Stimulated activated CD8-positive, alpha-beta memory T cell treated with anti-CD3 and anti-CD28 coated beads, Interleukin-12 subunit alpha, Interleukin-12 subunit beta, amount 100 ng/mL, for 1 hour (primary cell): Measurements from ENCODE around the gene OTUD3.
"Not testable (repeated sequence)": the region's sequence is repeated elsewhere in the genome, so short reads cannot be mapped to it uniquely, and the experiment has no call there.

ENCODE experiments used
- DNase-seq: peaks from one replicate; pipeline ENCODE4 v3.0.0-alpha.2; 2020; ENCODE audit warnings: low read depth

The OTUD3 gene

DNA sequence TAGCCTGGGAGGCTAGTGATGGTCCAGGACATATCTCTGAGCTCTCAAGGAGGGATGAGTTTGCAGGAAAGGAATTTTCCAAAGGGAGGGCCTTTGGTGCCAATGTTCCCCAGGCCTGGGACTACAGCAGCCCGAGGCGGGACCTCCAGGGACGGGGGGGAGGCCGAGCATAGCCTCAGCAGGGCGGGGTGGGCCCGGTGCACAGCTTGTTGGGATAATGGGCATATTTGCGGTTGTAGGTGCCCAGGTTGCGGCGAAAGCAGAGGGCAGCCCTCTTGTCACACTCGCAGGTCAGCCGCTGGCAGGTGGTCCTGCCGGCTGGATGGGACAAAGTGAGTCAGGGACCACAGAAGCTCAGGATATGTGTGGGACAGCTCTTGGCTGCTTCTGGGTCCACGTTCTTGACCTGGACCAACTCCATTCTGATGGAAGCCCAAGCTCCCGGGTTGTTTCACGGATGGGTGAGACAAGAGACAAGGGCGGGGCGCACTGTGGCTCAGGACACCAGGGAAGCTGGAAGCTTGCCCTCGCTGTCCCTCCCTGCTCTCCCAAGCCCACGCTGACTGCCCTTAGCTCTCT, 38.0 kb downstream of the OTUD3 start:
- DNase-seq: no peak

DNA sequence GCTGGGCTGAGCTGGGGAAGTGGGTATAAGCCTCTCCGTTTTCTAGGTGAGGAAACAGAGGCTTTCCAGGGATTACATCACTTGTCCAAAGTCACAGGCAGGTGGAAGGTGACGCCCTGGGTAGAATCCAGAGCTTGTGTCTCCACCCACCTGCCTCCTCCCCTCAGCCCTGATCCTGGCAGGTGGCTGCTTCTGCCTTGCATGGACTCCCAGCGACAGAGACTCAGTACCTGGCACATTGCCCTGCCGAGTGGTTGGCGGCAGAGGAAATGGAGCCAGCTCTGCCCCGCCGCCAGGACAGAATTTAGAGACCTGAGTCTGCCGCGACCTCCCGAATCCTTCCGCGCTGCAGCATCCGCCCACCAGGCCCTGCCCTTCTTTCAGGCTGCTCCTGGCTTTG, 39.1 kb downstream of the OTUD3 start:
- DNase-seq: no peak

GRCh38 chr1:19922015-19922688, 40.0 kb downstream of the OTUD3 start:
- no peak for DNase-seq

GRCh38 chr1:19923137-19923952, 41.1 kb downstream of the OTUD3 start, which contains the start of gene PLA2G2E:
Gene PLA2G2E, minus strand, starts transcription at chr1:19923617. Its CDS starts 58 bp downstream, at chr1:19923559.
- no peak for DNase-seq

GRCh38 chr1:19923953-19924346, 41.8 kb downstream of the OTUD3 start:
- no peak for DNase-seq

- no peak for DNase-seq
Measured at GRCh38 chr1:19925342-19926070, 43.3 kb downstream of the OTUD3 start.

- no peak for DNase-seq
Measured at GRCh38 chr1:19926296-19927129, 44.3 kb downstream of the OTUD3 start.

- DNase-seq: not testable (repeated sequence)
Measured at GRCh38 chr1:19927130-19927421, 44.9 kb downstream of the OTUD3 start.

- DNase-seq: no peak
Measured at GRCh38 chr1:19932866-19933265, 50.7 kb downstream of the OTUD3 start.

- DNase-seq: no peak
Measured at GRCh38 chr1:19934336-19934735, 52.1 kb downstream of the OTUD3 start.

DNA sequence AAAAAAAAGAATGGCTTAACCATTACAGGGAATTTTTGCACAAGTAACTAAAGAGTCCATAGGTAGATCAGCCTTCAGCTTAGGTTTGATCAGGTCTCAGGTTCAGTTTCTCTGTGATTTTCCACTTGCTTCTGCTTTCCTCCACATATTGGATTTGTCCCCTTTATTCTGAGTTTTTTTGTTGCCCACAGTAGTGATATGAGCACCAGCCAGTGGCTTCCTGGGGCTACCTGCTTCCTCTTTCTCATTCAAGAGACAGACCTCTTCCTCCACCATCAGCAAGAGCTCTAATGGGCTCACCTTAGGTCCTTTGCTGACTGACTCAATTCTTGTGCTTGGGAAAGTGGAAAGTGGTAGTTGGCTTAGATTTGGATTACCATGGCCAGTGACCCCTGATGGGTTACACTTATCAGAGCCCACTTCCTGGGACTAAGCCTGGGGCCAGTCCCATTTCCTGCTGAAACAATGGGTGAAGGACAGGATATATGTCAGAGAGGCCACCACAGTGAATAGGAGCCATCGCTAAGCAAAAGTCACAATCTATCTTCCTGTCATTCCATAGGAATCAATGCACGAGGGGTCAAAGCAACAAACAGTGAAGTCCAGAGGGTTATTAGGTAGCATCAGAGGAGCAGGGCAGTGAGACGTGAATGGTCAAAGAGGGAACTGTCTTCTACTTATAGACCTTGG, 54.0 kb downstream of the OTUD3 start:
- no peak for DNase-seq

GRCh38 chr1:19938472-19938871, 56.3 kb downstream of the OTUD3 start:
- no peak for DNase-seq

DNA sequence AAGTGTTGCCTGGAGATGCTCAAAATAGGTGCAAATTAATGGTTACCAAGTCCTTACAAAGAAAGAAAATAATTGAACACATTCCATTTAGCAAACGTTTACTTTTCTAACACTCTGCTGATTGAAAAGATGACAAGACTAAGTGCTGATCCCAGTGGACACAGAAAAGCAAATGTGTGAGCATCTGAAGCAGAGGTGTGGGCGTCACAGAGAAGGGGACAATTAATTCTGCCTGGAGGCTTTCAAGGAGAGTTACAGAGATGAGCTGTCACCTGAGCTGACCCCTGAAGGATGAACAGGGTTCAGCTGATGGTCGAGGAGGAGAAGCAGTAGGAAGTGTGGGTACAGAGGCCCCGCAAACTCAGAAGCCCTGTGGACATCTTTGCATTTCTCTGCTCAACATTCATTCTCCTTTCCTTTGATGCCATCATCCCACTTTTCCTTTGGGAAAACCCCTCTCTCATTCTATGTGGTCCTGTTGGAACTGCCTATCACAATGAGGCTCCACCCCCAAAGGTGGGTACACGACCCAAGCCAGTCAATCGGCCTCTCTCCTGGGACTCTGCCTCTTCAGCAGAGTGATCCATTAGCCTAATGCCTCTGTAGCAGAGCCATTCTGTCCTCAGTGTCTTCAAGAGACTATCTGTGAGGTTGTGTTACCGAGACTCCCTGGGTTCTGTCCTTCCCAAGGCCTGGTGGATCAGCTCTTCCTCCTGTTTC, 58.5 kb downstream of the OTUD3 start:
- DNase-seq: no peak

DNA sequence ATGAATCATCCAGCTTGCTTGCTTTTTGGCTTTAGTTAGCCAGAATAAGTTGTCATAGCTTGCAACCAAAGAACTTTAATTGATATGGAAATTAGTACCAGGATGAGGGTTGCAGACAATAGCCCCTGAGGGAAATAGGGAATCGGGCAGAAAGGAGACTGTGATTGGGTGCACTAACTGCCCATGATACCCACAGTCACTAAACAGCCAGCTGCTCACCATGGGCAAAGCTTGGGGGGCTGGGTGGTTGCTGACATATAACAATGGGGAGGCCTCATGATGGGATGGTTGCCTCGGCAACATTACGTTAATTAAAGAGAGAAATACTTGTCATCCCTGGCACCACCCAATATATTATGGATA, 59.0 kb downstream of the OTUD3 start:
- no peak for DNase-seq

DNA sequence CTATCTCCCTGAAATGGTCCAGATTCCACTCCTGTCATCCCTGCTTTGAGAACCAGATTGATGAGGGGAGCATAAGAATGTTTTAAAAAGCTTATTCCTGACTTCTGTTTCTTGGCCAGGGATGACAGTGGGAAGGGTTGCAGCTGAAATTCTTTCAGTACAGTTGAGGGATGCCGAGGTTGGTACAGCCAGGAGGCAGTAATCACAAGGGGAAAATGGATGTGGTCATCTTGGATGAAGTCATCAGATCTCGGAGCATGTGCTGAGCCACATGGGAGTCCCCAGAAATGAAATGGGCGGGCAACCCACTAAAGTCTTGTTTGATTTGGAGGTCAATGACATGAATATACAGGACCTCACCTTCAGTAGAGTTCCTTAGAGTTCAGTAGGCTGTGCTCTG, 59.9 kb downstream of the OTUD3 start:
- DNase-seq: no peak

DNA sequence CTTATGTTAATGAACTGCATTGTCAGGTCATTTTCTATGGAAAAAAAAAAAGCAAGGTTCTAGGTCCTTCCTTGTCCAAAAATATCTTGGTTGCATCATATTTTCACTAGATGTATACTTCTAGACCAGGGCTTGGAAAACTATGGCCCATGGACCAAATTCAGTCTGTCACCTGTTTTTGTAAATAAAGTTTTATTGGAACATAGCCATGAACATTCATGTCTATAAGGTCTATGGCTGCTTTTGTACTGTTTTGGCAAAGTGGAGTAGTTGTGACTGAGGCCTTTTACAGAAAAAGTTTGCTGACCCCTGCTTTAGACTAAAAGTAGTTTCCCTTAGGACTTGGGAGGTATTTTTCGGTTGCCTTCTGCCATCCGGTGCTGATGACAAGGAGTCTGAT, 60.5 kb downstream of the OTUD3 start:
- DNase-seq: no peak

DNA sequence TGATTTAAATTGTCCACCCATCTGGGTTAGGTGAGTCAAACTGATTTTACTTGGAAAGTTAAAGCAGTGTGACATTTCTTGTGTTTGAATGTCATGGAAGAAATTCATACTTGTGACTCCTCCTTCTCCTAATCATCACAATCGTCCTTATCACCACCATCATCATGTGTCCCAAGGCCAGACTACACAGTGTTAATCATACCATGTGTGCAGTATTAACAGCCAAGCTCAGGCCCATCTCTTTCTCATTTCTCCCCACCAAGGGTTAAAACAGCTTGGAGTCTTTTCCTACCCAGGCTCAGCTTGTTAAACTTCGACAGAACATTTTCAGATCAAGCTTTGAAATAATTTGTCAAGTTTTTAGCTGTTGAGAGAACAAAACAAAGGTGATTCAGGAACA, 63.7 kb downstream of the OTUD3 start:
- DNase-seq: no peak

DNA sequence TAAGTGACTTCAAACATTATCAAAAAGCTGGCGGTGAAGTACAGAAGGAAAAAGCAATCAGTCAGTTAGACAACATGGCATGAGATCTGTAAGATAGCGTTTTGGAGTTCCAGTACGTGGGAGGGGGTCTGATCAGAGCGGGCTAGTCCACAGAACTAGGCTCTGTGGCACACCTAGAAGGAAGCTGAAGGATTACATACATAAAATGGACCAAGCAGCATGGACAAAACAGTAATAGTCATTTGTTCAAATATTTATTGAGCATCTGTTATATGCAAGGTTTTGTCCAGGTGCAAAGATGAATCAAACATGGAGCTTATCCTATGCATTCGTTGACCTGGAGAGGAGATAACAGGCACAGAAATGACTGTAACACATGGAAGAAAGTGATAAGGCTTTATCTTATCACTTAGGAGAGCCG, 64.1 kb downstream of the OTUD3 start:
- no peak for DNase-seq

DNA sequence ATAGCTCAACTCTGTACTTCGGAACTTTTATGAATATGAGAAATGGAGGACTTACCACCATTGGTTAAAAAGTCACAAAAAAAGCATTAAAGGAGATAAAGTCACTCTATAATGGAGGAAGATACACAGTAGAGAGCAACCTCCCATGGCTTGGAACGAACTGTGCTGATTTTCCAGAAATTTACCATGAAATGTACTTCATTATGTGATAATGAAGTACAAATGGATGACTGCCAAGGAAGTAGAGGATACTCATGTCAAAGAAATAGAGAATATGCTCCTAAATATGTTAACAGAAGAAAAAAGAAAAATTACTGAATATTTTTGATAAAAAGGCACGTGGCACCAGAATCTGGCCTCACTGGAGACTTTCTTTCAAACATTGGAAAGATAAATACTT, 64.8 kb downstream of the OTUD3 start:
- no peak for DNase-seq

- DNase-seq: no peak
Measured at GRCh38 chr1:19949016-19949415, 66.8 kb downstream of the OTUD3 start.

DNA sequence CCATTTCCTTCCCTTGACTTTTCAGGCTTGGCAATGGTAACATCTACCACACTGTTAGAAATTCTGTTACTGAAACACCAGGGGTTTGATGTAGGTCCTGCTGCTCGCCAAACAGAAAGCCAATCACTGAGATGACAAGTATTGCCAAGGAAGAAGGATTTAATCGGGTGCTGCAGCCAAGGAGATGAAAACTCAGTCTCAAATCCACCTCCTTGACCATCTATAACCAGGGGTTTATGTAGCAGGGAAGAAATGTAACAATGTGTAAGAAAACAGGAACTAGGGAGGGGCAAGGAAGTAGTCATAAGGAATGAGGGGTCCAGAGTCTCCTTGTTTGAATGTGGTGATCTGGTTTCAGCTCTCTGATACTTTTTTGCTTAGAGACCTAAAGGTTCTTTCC, 71.9 kb downstream of the OTUD3 start:
- DNase-seq: no peak
